GM12872 (cell line): ENCODE results near the gene TENM4.

Experiments used
- CTCF ChIP-seq: IDR thresholded peaks from 3 replicates; pipeline ENCODE4 v1.5.1; 2011; ENCODE audit warnings: low read depth, mild to moderate bottlenecking, low read length, moderate library complexity; ENCODE audit not compliant: insufficient read depth

TENM4 gene

DNA sequence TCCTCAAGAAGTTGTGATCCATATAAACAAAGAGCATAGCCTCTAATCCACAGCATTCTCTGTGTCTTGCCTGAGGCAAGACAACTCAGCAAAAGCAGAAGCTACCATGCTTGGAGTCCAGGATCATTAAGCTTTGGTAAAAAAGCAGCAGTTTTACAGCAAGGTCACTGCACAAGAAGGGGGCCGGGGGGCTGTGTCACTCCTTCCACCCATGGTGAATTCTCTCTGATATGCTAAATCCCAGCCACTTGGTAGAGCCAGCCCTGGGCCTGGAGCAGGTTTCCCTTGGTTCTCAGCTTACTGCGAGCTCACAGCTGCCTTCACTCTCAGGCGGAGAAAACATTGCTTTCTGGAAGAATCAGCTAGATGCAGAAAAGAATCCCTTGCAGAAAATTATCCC lies 144.7 kb downstream of the TENM4 start:
- no peak for TF ChIP-seq CTCF

DNA sequence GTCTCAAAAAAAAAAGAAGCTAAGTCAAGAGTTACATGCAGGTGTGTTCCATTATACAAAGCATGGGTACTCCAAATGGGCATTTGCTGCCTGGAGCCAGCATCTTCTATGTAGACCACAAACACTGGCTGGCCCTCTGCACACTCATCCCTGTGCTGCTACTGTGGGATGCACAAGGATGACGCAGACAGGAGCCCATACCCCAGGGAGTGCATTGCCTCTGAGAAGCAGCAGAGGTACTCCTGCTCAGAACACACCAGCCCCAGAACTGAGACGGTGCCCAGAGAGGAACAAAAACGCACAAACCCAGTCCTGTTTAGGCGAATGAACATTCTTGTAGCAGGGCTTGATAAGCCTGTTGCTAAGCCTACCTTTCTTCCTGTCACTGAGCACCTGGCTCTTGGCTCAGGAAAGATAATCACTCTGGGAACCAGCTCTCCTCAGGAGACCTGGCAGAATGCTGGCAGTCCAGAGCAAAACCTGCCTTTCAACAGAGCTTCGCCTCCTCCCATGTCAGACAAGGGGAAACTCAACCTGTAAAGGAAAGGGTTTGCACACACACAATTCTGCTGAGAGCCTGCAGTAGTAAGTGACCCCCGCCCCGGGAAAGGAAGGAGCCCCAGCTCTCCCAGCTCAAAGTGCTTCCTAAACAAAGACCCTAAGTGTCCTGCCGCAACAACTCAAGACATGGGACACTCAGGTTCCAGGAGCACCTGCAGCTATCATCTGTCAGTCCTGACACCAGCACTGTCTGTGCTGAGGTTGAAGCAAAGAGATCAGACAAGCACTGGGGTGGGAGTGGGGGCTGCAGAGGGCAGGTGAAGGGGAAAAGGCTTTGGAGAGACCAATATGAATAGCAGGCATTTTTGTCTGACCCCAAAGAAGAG lies 145.7 kb downstream of the TENM4 start:
- no peak for TF ChIP-seq CTCF

GRCh38 chr11:79291948-79292347 lies 148.9 kb downstream of the TENM4 start:
- no peak for TF ChIP-seq CTCF

GRCh38 chr11:79290761-79291160 lies 150.1 kb downstream of the TENM4 start:
- TF ChIP-seq CTCF = no peak

DNA sequence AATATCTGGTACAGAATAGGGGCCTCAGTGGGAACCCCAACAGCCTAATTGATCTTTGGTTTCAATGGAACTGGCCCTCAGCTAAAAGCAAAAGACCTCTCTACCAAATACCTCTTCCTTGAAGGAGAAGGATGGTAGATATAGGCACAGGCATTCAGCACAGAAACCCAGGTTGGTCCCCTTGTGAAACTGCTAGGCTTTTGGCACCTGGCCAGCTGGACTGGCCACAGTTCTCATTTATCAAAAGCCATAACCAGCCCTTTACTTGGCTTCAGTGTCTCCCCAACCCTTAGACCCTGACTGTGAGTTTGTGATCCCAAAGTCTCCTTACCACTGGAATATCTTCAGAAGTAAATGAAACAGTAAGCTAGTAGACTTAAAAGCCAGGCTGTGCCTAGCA lies 152.9 kb downstream of the TENM4 start:
- no peak for TF ChIP-seq CTCF

DNA sequence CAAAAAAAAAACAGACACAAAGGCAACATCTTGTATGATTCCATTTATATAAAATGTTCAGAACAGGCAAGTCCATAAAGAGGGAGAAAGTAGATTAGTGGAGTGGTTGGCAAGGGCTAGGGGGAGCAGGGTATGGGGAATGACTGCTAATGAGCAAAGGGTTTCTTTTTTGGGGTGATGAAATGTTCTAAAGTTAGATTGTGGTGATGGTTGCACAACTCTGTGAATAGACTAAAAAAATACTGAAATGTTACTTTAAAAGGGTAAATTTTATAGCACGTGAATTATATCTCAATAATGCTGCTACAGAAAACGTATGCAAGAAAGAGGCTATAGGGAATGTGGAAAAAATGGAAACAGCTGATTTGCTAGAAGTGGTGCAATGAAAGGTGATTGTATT lies 155.1 kb downstream of the TENM4 start:
- TF ChIP-seq CTCF = no peak

- no peak for TF ChIP-seq CTCF
Observed at GRCh38 chr11:79276736-79277325, 164.0 kb downstream of the TENM4 start.
